H9 (cell line): Measurements from ENCODE around the gene C17orf107. TPM values are rescaled to one million over a fixed set of nuclear protein-coding genes. Genes with fewer than 3 reads are reported as not detected.
A peak's percentile ranks its signal among the peaks of the same experiment; 100 is the strongest.

Experiments
- DNase-seq: peaks from one replicate; pipeline ENCODE4 v3.0.0-alpha.2; 2017
- H2AFZ ChIP-seq: one replicate; pipeline ENCODE4 v1.6.1; 2013; ENCODE audit warnings: mild to moderate bottlenecking, low read length, control low read depth, moderate library complexity
- H2AK5ac ChIP-seq: 2 replicates; pipeline ENCODE4 v1.6.1; 2013; ENCODE audit warnings: low read length, control low read depth, mixed read lengths; ENCODE audit not compliant: insufficient read length
- H2BK120ac ChIP-seq: one replicate; pipeline ENCODE4 v1.6.1; 2013; ENCODE audit warnings: low read depth, mild to moderate bottlenecking, low read length, control low read depth, inconsistent platforms; ENCODE audit not compliant: poor library complexity, severe bottlenecking
- H2BK12ac ChIP-seq: 2 replicates; pipeline ENCODE4 v1.6.1; 2013; ENCODE audit warnings: low read length, control low read depth, mixed read lengths, low read depth; ENCODE audit not compliant: insufficient read length
- H2BK15ac ChIP-seq: 2 replicates; pipeline ENCODE4 v1.6.1; 2013; ENCODE audit warnings: low read depth, low read length, control low read depth
- H2BK20ac ChIP-seq: one replicate; pipeline ENCODE4 v1.6.1; 2013; ENCODE audit warnings: low read depth, mild to moderate bottlenecking, low read length, control low read depth, inconsistent platforms; ENCODE audit not compliant: poor library complexity, severe bottlenecking
- H2BK5ac ChIP-seq: 2 replicates; pipeline ENCODE4 v1.6.1; 2013; ENCODE audit warnings: low read length, control low read depth, mixed read lengths; ENCODE audit not compliant: insufficient read length
- H3K14ac ChIP-seq: 2 replicates; pipeline ENCODE4 v1.6.1; 2013; ENCODE audit warnings: low read length, control low read depth; ENCODE audit not compliant: insufficient read depth
- H3K18ac ChIP-seq: 2 replicates; pipeline ENCODE4 v1.6.1; 2013; ENCODE audit warnings: low read depth, mild to moderate bottlenecking, mixed read lengths, low read length, control low read depth; ENCODE audit not compliant: insufficient read length
- H3K23ac ChIP-seq: 2 replicates; pipeline ENCODE4 v1.6.1; 2013; ENCODE audit warnings: low read length, control low read depth, mixed read lengths, low read depth; ENCODE audit not compliant: insufficient read length
- H3K23me2 ChIP-seq: 2 replicates; pipeline ENCODE4 v1.6.1; 2013; ENCODE audit warnings: low read depth, mild to moderate bottlenecking, mixed read lengths, low read length, control low read depth; ENCODE audit not compliant: insufficient read length, poor library complexity, severe bottlenecking
- H3K27ac ChIP-seq: 2 replicates; pipeline ENCODE4 v1.5.1; 2013; ENCODE audit warnings: low read length, control low read depth, mixed read lengths, low read depth; ENCODE audit not compliant: insufficient read length
- H3K27me3 ChIP-seq: 2 replicates; pipeline ENCODE4 v1.6.1; 2013; ENCODE audit warnings: low read length, control low read depth, inconsistent platforms; ENCODE audit not compliant: insufficient read depth
- H3K4ac ChIP-seq: 2 replicates; pipeline ENCODE4 v1.6.1; 2013; ENCODE audit warnings: low read depth, mild to moderate bottlenecking, control low read depth, inconsistent platforms, low read length, moderate library complexity
- H3K4me1 ChIP-seq: 2 replicates; pipeline ENCODE4 v1.6.1; 2013; ENCODE audit warnings: low read length, control low read depth, inconsistent platforms; ENCODE audit not compliant: insufficient read depth
- H3K4me2 ChIP-seq: 2 replicates; pipeline ENCODE4 v1.6.1; 2013; ENCODE audit warnings: low read length, control low read depth, mixed read lengths; ENCODE audit not compliant: insufficient read length, insufficient read depth
- H3K56ac ChIP-seq: 2 replicates; pipeline ENCODE4 v1.6.1; 2013; ENCODE audit warnings: low read depth, mild to moderate bottlenecking, mixed read lengths, low read length, control low read depth; ENCODE audit not compliant: insufficient read length
- H3K79me1 ChIP-seq: 2 replicates; pipeline ENCODE4 v1.6.1; 2013; ENCODE audit warnings: low read depth, mild to moderate bottlenecking, moderate library complexity, low read length, control low read depth, inconsistent platforms; ENCODE audit not compliant: insufficient read depth, poor library complexity, severe bottlenecking
- H3K79me2 ChIP-seq: 2 replicates; pipeline ENCODE4 v1.6.1; 2013; ENCODE audit warnings: low read length, control low read depth, inconsistent platforms; ENCODE audit not compliant: insufficient read depth
- H3K9ac ChIP-seq: 2 replicates; pipeline ENCODE4 v1.6.1; 2013; ENCODE audit warnings: low read length, control low read depth, mixed read lengths; ENCODE audit not compliant: insufficient read length; ENCODE audit errors: extremely low read depth
- H3K9me3 ChIP-seq: one replicate; pipeline ENCODE4 v1.6.1; 2013; ENCODE audit warnings: low read depth, low read length, inconsistent platforms; ENCODE audit not compliant: control insufficient read depth
- H3T11ph ChIP-seq: one replicate; pipeline ENCODE4 v1.6.1; 2013; ENCODE audit warnings: mild to moderate bottlenecking, low read length, control low read depth, inconsistent platforms
- H4K20me1 ChIP-seq: one replicate; pipeline ENCODE4 v1.6.1; 2013; ENCODE audit not compliant: control insufficient read depth, insufficient read length, insufficient read depth
- H4K5ac ChIP-seq: 2 replicates; pipeline ENCODE4 v1.6.1; 2013; ENCODE audit warnings: low read depth, mild to moderate bottlenecking, mixed read lengths, low read length, control low read depth; ENCODE audit not compliant: insufficient read length
- H4K8ac ChIP-seq: replicated peaks from 2 replicates; pipeline ENCODE4 v1.6.1; 2013; ENCODE audit warnings: low read length, control low read depth, mixed read lengths, low read depth; ENCODE audit not compliant: insufficient read length
- H4K91ac ChIP-seq: 2 replicates; pipeline ENCODE4 v1.6.1; 2013; ENCODE audit warnings: low read depth, mild to moderate bottlenecking, moderate library complexity, mixed read lengths, low read length, control low read depth; ENCODE audit not compliant: insufficient read length
- H3K27ac Mint-ChIP-seq, 3 experiments: 2 replicates in 2 of 3; 3 replicates in 1 of 3; pipeline ENCODE4 v1.8.0; 2020 to 2021; ENCODE audit warnings: mixed read lengths in 3 of 3, mild to moderate bottlenecking in 1 of 3, moderate library complexity in 1 of 3
- H3K27me3 Mint-ChIP-seq: 2 replicates; pipeline ENCODE4 v1.8.0; 2021; ENCODE audit warnings: low read depth, mild to moderate bottlenecking, moderate library complexity, mixed read lengths
- H3K36me3 Mint-ChIP-seq, 3 experiments: 2 replicates in 2 of 3; 3 replicates in 1 of 3; pipeline ENCODE4 v1.8.0; 2020 to 2021; ENCODE audit warnings: low read depth in 3 of 3, mixed read lengths in 3 of 3; ENCODE audit not compliant: insufficient read depth in 1 of 3
- H3K4me1 Mint-ChIP-seq, 2 experiments: 2 replicates each; pipeline ENCODE4 v1.8.0; 2020; ENCODE audit warnings: mixed read lengths in 2 of 2
- H3K4me3 Mint-ChIP-seq, 2 experiments: 2 replicates in 1 of 2; 3 replicates in 1 of 2; pipeline ENCODE4 v1.8.0; 2020 to 2021; ENCODE audit warnings: mild to moderate bottlenecking in 2 of 2, mixed read lengths in 2 of 2, moderate library complexity in 1 of 2
- H3K9me3 Mint-ChIP-seq, 2 experiments: 2 replicates in 1 of 2; 3 replicates in 1 of 2; pipeline ENCODE4 v1.8.0; 2020; ENCODE audit warnings: mild to moderate bottlenecking in 2 of 2, mixed read lengths in 2 of 2, moderate library complexity in 1 of 2
- WGBS: extraction: QIAGEN DNeasy Blood & Tissue Kit; methylation state at CpG from one replicate; pipeline ENCODE4 v1.1.7; 2013; ENCODE audit warnings: missing lambda C conversion rate, low lambda C conversion rate, mixed read lengths; ENCODE audit not compliant: insufficient read length; ENCODE audit errors: extremely low coverage; 5-methylcytosine and 5-hydroxymethylcytosine counted together
- total RNA-seq: library from RNA; stranded (reverse); gene quantifications from 2 replicates; pipeline ENCODE4 v1.2.1, GENCODE V29; 2021
- TF ChIP-seq, protein P1 (sequence below): fragments of 200-600 bp; sonication (generic); conservative IDR thresholded peaks from 3 replicates; pipeline ENCODE4 v1.8.0; 2021; ENCODE audit warnings: antibody characterized with exemption, mild to moderate bottlenecking

Gene C17orf107
- total RNA-seq, 1 experiment from 2014 or later = 4.4 TPM

DNA sequence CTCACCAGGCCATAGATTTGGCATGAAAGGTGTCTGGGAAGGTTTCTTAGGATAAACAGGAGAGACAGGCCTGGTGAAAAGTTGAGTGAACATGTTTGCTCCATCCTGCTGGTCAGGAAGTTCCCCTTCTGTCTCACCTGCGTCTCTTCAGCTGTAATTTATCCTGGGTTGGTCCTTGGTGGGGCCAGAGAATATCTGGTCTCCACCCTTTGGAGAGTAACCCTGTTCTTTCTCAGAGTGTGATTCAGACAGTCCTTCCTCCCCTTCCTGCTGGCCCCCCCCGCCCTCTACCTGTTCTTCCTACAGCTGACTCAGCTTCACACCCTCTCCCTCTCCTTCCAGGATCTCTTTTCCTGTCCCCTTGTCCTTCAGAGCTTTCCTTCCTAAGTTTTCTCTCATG is 49.1 kb upstream of the C17orf107 start:
- peaks cover 8% of the 10 kb centered on the region; the same call in 1 of the 2 replicates for H3K4me1 ChIP-seq
- H2AFZ ChIP-seq = no peak overlapping the region
- no peak overlapping the region for H2BK120ac ChIP-seq
- no peak overlapping the region for H2BK20ac ChIP-seq
- no peaks in the 10 kb centered on the region for H3K27me3 Mint-ChIP-seq
- H2BK12ac ChIP-seq = no peak overlapping the region
- DNase-seq = no peak
- H2BK5ac ChIP-seq = no peak overlapping the region
- H3K9me3 Mint-ChIP-seq = no peaks in the 10 kb centered on the region
- no peaks in the 10 kb centered on the region; the same call in 1 of the 2 replicates for H3K27me3 ChIP-seq
- no peak overlapping the region for H3T11ph ChIP-seq
- H3K4me3 Mint-ChIP-seq = no peak overlapping the region
- H4K91ac ChIP-seq = no peak overlapping the region
- no peaks in the 10 kb centered on the region for H3K79me1 ChIP-seq
- H3K9me3 ChIP-seq = no peaks in the 10 kb centered on the region
- no peak overlapping the region for H3K56ac ChIP-seq
- no peak overlapping the region for H4K5ac ChIP-seq
- H3K4me2 ChIP-seq = no peak overlapping the region
- H4K8ac ChIP-seq = no peak overlapping the region
- no CpG with 5 or more reads among the region's 2 CpGs for WGBS
- no peak overlapping the region for H3K14ac ChIP-seq
- H3K4ac ChIP-seq = no peak overlapping the region
- TF ChIP-seq, protein P1, sequence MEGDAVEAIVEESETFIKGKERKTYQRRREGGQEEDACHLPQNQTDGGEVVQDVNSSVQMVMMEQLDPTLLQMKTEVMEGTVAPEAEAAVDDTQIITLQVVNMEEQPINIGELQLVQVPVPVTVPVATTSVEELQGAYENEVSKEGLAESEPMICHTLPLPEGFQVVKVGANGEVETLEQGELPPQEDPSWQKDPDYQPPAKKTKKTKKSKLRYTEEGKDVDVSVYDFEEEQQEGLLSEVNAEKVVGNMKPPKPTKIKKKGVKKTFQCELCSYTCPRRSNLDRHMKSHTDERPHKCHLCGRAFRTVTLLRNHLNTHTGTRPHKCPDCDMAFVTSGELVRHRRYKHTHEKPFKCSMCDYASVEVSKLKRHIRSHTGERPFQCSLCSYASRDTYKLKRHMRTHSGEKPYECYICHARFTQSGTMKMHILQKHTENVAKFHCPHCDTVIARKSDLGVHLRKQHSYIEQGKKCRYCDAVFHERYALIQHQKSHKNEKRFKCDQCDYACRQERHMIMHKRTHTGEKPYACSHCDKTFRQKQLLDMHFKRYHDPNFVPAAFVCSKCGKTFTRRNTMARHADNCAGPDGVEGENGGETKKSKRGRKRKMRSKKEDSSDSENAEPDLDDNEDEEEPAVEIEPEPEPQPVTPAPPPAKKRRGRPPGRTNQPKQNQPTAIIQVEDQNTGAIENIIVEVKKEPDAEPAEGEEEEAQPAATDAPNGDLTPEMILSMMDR = no peak
- H2BK15ac ChIP-seq = no peak overlapping the region
- no peak overlapping the region for H3K18ac ChIP-seq
- H3K23me2 ChIP-seq = no peaks in the 10 kb centered on the region
- no peak overlapping the region for H3K9ac ChIP-seq
- H3K23ac ChIP-seq = no peak overlapping the region
- H3K36me3 Mint-ChIP-seq = peaks cover 0 to 8% (median 5%) of the 10 kb centered on the region in 3 experiments; a peak in 3 of 7 replicates
- no peaks in the 10 kb centered on the region for H4K20me1 ChIP-seq
- H2AK5ac ChIP-seq = no peak overlapping the region
- peaks cover 2% of the 10 kb centered on the region; the same call in 1 of the 2 replicates for H3K79me2 ChIP-seq
- H3K27ac Mint-ChIP-seq = peak overlapping the region; percentile 28 to 93 (median 65); a peak in 5 of 7 replicates
- peaks cover 69 to 70% of the 10 kb centered on the region in 2 experiments for H3K4me1 Mint-ChIP-seq
- no peak overlapping the region for H3K27ac ChIP-seq
